HepG2 (cell line): Measurements from ENCODE around the gene ACP5. TPM values are rescaled to one million over a fixed set of nuclear protein-coding genes. Genes with fewer than 3 reads are reported as not detected.
A peak's percentile ranks its signal among the peaks of the same experiment; 100 is the strongest.

ENCODE experiments used
- BCL3 ChIP-seq: sonication (generic); formaldehyde crosslinking; IDR thresholded peaks from 2 replicates; pipeline ENCODE4 v1.5.1; 2020; ENCODE audit warnings: mild to moderate bottlenecking, missing genetic modification reagents, moderate library complexity
- CCAR2 ChIP-seq: fragments of 200-400 bp; formaldehyde crosslinking; optimal IDR thresholded peaks from 2 replicates; pipeline ENCODE3; 2018; ENCODE audit warnings: low read depth, mild to moderate bottlenecking, low read length, moderate library complexity
- DNMT3B ChIP-seq: conservative IDR thresholded peaks from 2 replicates; pipeline ENCODE4 v1.6.1; 2016; ENCODE audit warnings: missing biosample characterization, control low read depth
- HNRNPK ChIP-seq: fragments of 200-400 bp; formaldehyde crosslinking; IDR thresholded peaks from 2 replicates; pipeline ENCODE4 v1.6.1; 2018; ENCODE audit warnings: low read length, low read depth, moderate library complexity, mild to moderate bottlenecking; ENCODE audit not compliant: poor library complexity, severe bottlenecking
- HOXA3 ChIP-seq: sonication (generic); formaldehyde crosslinking; IDR thresholded peaks from 2 replicates; pipeline ENCODE4 v1.5.0; 2020; ENCODE audit warnings: missing genetic modification reagents
- KDM3A ChIP-seq: IDR thresholded peaks from 2 replicates; pipeline ENCODE4 v1.6.1; 2018; ENCODE audit warnings: low read depth, missing compliant biosample characterization
- MIER3 ChIP-seq: IDR thresholded peaks from 2 replicates; pipeline ENCODE4 v1.6.1; 2016; ENCODE audit warnings: missing compliant biosample characterization, borderline replicate concordance
- MTF2 ChIP-seq: sonication (generic); formaldehyde crosslinking; IDR thresholded peaks from 2 replicates; pipeline ENCODE4 v1.5.0; 2020; ENCODE audit warnings: missing genetic modification reagents, borderline replicate concordance
- NR3C1 ChIP-seq: sonication (generic); formaldehyde crosslinking; IDR thresholded peaks from 2 replicates; pipeline ENCODE4 v1.4.0; 2020; ENCODE audit warnings: missing genetic modification reagents
- PBX2 ChIP-seq: IDR thresholded peaks from 2 replicates; pipeline ENCODE4 v1.6.1; 2016; ENCODE audit warnings: control low read depth
- PCBP1 ChIP-seq: fragments of 200-400 bp; formaldehyde crosslinking; IDR thresholded peaks from 2 replicates; pipeline ENCODE4 v1.6.1; 2017; ENCODE audit warnings: mild to moderate bottlenecking, low read depth, low read length, borderline replicate concordance
- PRPF4 ChIP-seq: fragments of 200-400 bp; formaldehyde crosslinking; IDR thresholded peaks from 2 replicates; pipeline ENCODE4 v1.6.1; 2016; ENCODE audit warnings: low read length, low read depth; ENCODE audit not compliant: poor library complexity, severe bottlenecking
- STAT6 ChIP-seq: sonication (generic); formaldehyde crosslinking; IDR thresholded peaks from 2 replicates; pipeline ENCODE4 v1.4.0; 2020; ENCODE audit warnings: missing genetic modification reagents, mild to moderate bottlenecking, borderline replicate concordance
- XRCC5 ChIP-seq: fragments of 200-400 bp; formaldehyde crosslinking; optimal IDR thresholded peaks from 2 replicates; pipeline ENCODE3; 2017; ENCODE audit warnings: mild to moderate bottlenecking, low read length
- ZBTB39 ChIP-seq: sonication (generic); formaldehyde crosslinking; IDR thresholded peaks from 2 replicates; pipeline ENCODE4 v1.5.0; 2020; ENCODE audit warnings: missing genetic modification reagents
- ZMAT5 ChIP-seq: sonication (generic); formaldehyde crosslinking; IDR thresholded peaks from 2 replicates; pipeline ENCODE4 v1.5.0; 2020; ENCODE audit warnings: mild to moderate bottlenecking, low read depth, missing genetic modification reagents, borderline replicate concordance
- ZNF333 ChIP-seq: sonication (generic); formaldehyde crosslinking; IDR thresholded peaks from 2 replicates; pipeline ENCODE4 v1.4.0; 2020; ENCODE audit warnings: mild to moderate bottlenecking, missing genetic modification reagents, borderline replicate concordance
- ZNF33A ChIP-seq: sonication (generic); formaldehyde crosslinking; IDR thresholded peaks from 2 replicates; pipeline ENCODE4 v1.5.1; 2020; ENCODE audit warnings: missing genetic modification reagents, mild to moderate bottlenecking, moderate library complexity, borderline replicate concordance
- ZNF674 ChIP-seq: sonication (generic); formaldehyde crosslinking; IDR thresholded peaks from 2 replicates; pipeline ENCODE4 v1.5.0; 2020; ENCODE audit warnings: low read depth, mild to moderate bottlenecking, missing genetic modification reagents
- ZSCAN31 ChIP-seq: sonication (generic); formaldehyde crosslinking; IDR thresholded peaks from 2 replicates; pipeline ENCODE4 v1.5.0; 2020; ENCODE audit warnings: low read depth, mild to moderate bottlenecking, missing genetic modification reagents
- polyA plus RNA-seq, 8 experiments: library from polyadenylated mRNA; depleted of rRNA in 3 of 8; stranded (reverse) in 7 of 8; unstranded in 1 of 8; fragments of >200 nt; fragmentation: Illumina TruSeq in 4 of 8; extraction: Trizol in 4 of 8; gene quantifications; 2 replicates each; pipeline versions ENCODE4 v1.2.1 to v1.2.3, GENCODE V29; 2011 to 2016; ENCODE audit warnings: low read depth in 4 of 8, missing spikeins in 1 of 8, mixed read lengths in 1 of 8; ENCODE audit not compliant: insufficient read depth in 1 of 8
- total RNA-seq, 5 experiments: library from RNA; depleted of rRNA; stranded (reverse); fragments of >200 nt; fragmentation: Illumina TruSeq; extraction: Trizol; gene quantifications; 2 replicates each; pipeline ENCODE4 v1.2.3, GENCODE V29; 2016; ENCODE audit warnings: low read depth in 1 of 5

ACP5 gene
- total and polyA plus RNA-seq, 2 of the 13 experiments (the other 11 are each of a cell fraction or from before 2014, with no cell fraction given) = 1.3 to 6.7 TPM

GRCh38 chr19:11558881-11559828 lies 18.3 kb downstream of the ACP5 start, which contains the start of gene ELOF1 (continued):
- TF ChIP-seq STAT6 (no peak), XRCC5 (peak; percentile 78), ZMAT5 (CRISPR knock-in tag) (no peak), HNRNPK (no peak), ZNF33A (CRISPR knock-in tag) (no peak), CCAR2 (no peak), BCL3 (CRISPR knock-in tag) (peak; percentile 39; the same call in 1 of the 2 replicates), NR3C1 (CRISPR knock-in tag) (no peak), PRPF4 (no peak), DNMT3B (CRISPR knock-in tag) (no peak), MTF2 (CRISPR knock-in tag) (no peak), HOXA3 (CRISPR knock-in tag) (peak; percentile 33; the same call in 1 of the 2 replicates), MIER3 (CRISPR knock-in tag) (no peak), KDM3A (CRISPR knock-in tag) (no peak), ZNF674 (CRISPR knock-in tag) (no peak), PBX2 (CRISPR knock-in tag) (no peak), ZSCAN31 (CRISPR knock-in tag) (no peak), PCBP1 (no peak), ZNF333 (CRISPR knock-in tag) (0 out of 2 replicates have a peak, but pooled peaks have one; percentile 34), ZBTB39 (CRISPR knock-in tag) (no peak)
